Amygdala (tissue), 56 donors: Measurements from ENCODE around the gene MYO7B.
"Not testable (repeated sequence)": the region's sequence is repeated elsewhere in the genome, so short reads cannot be mapped to it uniquely, and the experiment has no call there.

Source experiments
- DNase-seq, 56 donors: peaks; one replicate each; lab custom pipeline; 2025; lab: John Stamatoyannopoulos, UW

Gene MYO7B

GRCh38 chr2:127570282-127571250, 35.1 kb downstream of the MYO7B start:
- DNase-seq: peak in 9 of 56 donors; percentile 5 to 29 (median 20)

- DNase-seq: not testable (repeated sequence)
Measured at GRCh38 chr2:127572352-127572751, 36.9 kb downstream of the MYO7B start.

- DNase-seq: no peak
Measured at GRCh38 chr2:127572841-127573240, 37.4 kb downstream of the MYO7B start.

GRCh38 chr2:127573298-127573697, 37.8 kb downstream of the MYO7B start:
- no peak for DNase-seq

- DNase-seq: no peak
Measured at GRCh38 chr2:127573771-127574170, 38.3 kb downstream of the MYO7B start.

GRCh38 chr2:127574656-127575055, 39.2 kb downstream of the MYO7B start:
- DNase-seq: no peak

GRCh38 chr2:127575185-127575765, 39.8 kb downstream of the MYO7B start:
- no peak for DNase-seq

- DNase-seq: no peak
Measured at GRCh38 chr2:127575941-127576432, 40.5 kb downstream of the MYO7B start.

- peak in 20 of 56 donors; percentile 14 to 68 (median 41) for DNase-seq
Measured at GRCh38 chr2:127576433-127577207, 41.1 kb downstream of the MYO7B start.

- no peak for DNase-seq
Measured at GRCh38 chr2:127577208-127577475, 41.7 kb downstream of the MYO7B start.

GRCh38 chr2:127577503-127577902, 42.0 kb downstream of the MYO7B start:
- no peak for DNase-seq

- no peak for DNase-seq
Measured at GRCh38 chr2:127577973-127578372, 42.5 kb downstream of the MYO7B start.

- DNase-seq: no peak
Measured at GRCh38 chr2:127578411-127578810, 42.9 kb downstream of the MYO7B start.

- DNase-seq: no peak
Measured at GRCh38 chr2:127579231-127579630, 43.7 kb downstream of the MYO7B start.

GRCh38 chr2:127580167-127581049, 44.9 kb downstream of the MYO7B start:
- no peak for DNase-seq

GRCh38 chr2:127581050-127581345, 45.5 kb downstream of the MYO7B start:
- DNase-seq: no peak

- DNase-seq: no peak
Measured at GRCh38 chr2:127581516-127582490, 46.3 kb downstream of the MYO7B start.

- DNase-seq: no peak
Measured at GRCh38 chr2:127582863-127583861, 47.7 kb downstream of the MYO7B start.
